HS-5 (cell line): Measurements from ENCODE around the gene SLC5A6.
"Not testable (repeated sequence)": the region's sequence is repeated elsewhere in the genome, so short reads cannot be mapped to it uniquely, and the experiment has no call there.

Experiments used
- DNase-seq: peaks from one replicate; pipeline ENCODE4 v3.0.0-alpha.2; 2012; ENCODE audit warnings: low read depth

The SLC5A6 gene

GRCh38 chr2:27204566-27204965 is 7.5 kb downstream of the SLC5A6 start:
- DNase-seq, result no peak

GRCh38 chr2:27203741-27204140 is 8.3 kb downstream of the SLC5A6 start:
- no peak for DNase-seq

- DNase-seq, result no peak
These were observed 9.2 kb downstream of the SLC5A6 start for GRCh38 chr2:27202854-27203253.

- no peak for DNase-seq
These were observed 10.4 kb downstream of the SLC5A6 start for GRCh38 chr2:27201675-27202074.

GRCh38 chr2:27199241-27199640 is 12.8 kb downstream of the SLC5A6 start:
- no peak for DNase-seq

GRCh38 chr2:27198627-27199026 is 13.4 kb downstream of the SLC5A6 start:
- no peak for DNase-seq

- not testable (repeated sequence) for DNase-seq
These were observed 14.0 kb downstream of the SLC5A6 start for GRCh38 chr2:27198068-27198467.

- not testable (repeated sequence) for DNase-seq
These were observed 16.3 kb downstream of the SLC5A6 start for GRCh38 chr2:27195799-27196198.

- no peak for DNase-seq
These were observed 17.3 kb downstream of the SLC5A6 start for GRCh38 chr2:27194538-27195354.

GRCh38 chr2:27191070-27191829 is 20.8 kb downstream of the SLC5A6 start:
- DNase-seq, result no peak

- DNase-seq, result no peak
These were observed 22.1 kb downstream of the SLC5A6 start for GRCh38 chr2:27189989-27190388.

- no peak for DNase-seq
These were observed 25.3 kb downstream of the SLC5A6 start for GRCh38 chr2:27186613-27187345.

GRCh38 chr2:27185331-27186026 is 26.6 kb downstream of the SLC5A6 start:
- DNase-seq, result no peak

GRCh38 chr2:27184115-27184514 is 28.0 kb downstream of the SLC5A6 start:
- no peak for DNase-seq

GRCh38 chr2:27182346-27182745 is 29.7 kb downstream of the SLC5A6 start:
- DNase-seq, result no peak

- no peak for DNase-seq
These were observed 32.6 kb downstream of the SLC5A6 start for GRCh38 chr2:27179344-27180000.

- DNase-seq, result no peak
These were observed 33.6 kb downstream of the SLC5A6 start for GRCh38 chr2:27178469-27178868.

- DNase-seq, result no peak
These were observed 34.4 kb downstream of the SLC5A6 start for GRCh38 chr2:27177441-27178351.

GRCh38 chr2:27175781-27176180 is 36.3 kb downstream of the SLC5A6 start:
- not testable (repeated sequence) for DNase-seq

GRCh38 chr2:27175330-27175729 is 36.7 kb downstream of the SLC5A6 start:
- no peak for DNase-seq
